Measurements from ENCODE around the gene FLOT2. TPM values are rescaled to one million over a fixed set of nuclear protein-coding genes. Genes with fewer than 3 reads are reported as not detected.

FLOT2 gene
- total and polyA plus RNA-seq, 2 donors (not counting 3 experiments of a cell fraction or from before 2014, with no cell fraction given), result 169 to 180 TPM

DNA sequence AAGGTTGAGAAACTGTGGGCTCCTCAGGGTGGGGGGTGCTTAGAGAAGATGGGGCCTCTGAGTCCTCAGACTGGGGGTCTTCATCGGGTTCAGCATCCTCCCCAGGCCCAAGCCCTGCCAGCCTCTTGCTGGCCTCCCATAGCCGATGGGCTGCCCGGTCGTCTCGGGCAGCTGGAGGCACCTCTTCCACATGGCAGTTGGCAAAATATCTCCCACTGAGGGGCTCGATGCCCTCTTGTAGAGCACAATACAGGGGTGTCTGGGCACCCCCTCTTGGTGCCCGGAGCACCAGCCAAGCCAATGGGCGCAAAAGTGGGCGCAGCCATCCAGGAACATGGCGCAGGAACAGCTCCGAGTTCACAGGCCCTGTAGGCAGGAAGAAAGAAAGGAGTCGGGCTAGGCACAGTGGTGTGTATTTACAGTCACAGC is 1.0 kb upstream of the FLOT2 start:
- no peak overlapping the region for H2AFZ ChIP-seq (ENCODE audit: low read depth, low read length)
- dilution Hi-C loops (cut with MboI; ENCODE audit: extremely low pct_ligation_motif_present, low sequenced_read_pairs) (no loop called here), intact Hi-C loops (cut with micrococcal nuclease) (loop anchor here (5.0 kb wide), 1 partner anchor 49 kb away; no protein-coding TSS in a partner anchor)
- H4K20me1 ChIP-seq (replicated peaks; ENCODE audit: control insufficient read depth, extremely low read depth, insufficient read depth, low read length), result no peaks in the 10 kb centered on the region
- TF ChIP-seq, protein P1, sequence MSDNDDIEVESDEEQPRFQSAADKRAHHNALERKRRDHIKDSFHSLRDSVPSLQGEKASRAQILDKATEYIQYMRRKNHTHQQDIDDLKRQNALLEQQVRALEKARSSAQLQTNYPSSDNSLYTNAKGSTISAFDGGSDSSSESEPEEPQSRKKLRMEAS (IDR thresholded peaks at IDR 0.05; ENCODE audit: insufficient read depth, insufficient read length), result no peak
- TF ChIP-seq, protein P2, sequence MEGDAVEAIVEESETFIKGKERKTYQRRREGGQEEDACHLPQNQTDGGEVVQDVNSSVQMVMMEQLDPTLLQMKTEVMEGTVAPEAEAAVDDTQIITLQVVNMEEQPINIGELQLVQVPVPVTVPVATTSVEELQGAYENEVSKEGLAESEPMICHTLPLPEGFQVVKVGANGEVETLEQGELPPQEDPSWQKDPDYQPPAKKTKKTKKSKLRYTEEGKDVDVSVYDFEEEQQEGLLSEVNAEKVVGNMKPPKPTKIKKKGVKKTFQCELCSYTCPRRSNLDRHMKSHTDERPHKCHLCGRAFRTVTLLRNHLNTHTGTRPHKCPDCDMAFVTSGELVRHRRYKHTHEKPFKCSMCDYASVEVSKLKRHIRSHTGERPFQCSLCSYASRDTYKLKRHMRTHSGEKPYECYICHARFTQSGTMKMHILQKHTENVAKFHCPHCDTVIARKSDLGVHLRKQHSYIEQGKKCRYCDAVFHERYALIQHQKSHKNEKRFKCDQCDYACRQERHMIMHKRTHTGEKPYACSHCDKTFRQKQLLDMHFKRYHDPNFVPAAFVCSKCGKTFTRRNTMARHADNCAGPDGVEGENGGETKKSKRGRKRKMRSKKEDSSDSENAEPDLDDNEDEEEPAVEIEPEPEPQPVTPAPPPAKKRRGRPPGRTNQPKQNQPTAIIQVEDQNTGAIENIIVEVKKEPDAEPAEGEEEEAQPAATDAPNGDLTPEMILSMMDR (IDR thresholded peaks at IDR 0.05; ENCODE audit: extremely low read depth in 1 of 2, insufficient read depth in 1 of 2, low read depth in 1 of 2, low read length in 2 of 2), result no peak
- TF ChIP-seq FOS (IDR thresholded peaks at IDR 0.05; ENCODE audit: borderline replicate concordance, insufficient read depth, low read length) (no peak), POLR2AphosphoS5 (IDR thresholded peaks at IDR 0.05; ENCODE audit: insufficient read depth, low read depth, low read length) (no peak), MYC (IDR thresholded peaks at IDR 0.05; ENCODE audit: low read depth, low read length) (no peak), POLR2A (IDR thresholded peaks at IDR 0.05; ENCODE audit: low read depth, low read length) (no peak), JUN (IDR thresholded peaks at IDR 0.05; ENCODE audit: borderline replicate concordance, insufficient read depth, insufficient read length, low read depth) (no peak)
- DNase-seq (ENCODE audit: low read depth, low spot score) (no peak), FAIRE-seq (no peak)
- CTCF ChIA-PET, result interaction anchor here (1.0 to 5.3 kb wide), 10 partner anchors 15 to 219 kb away, joined by 3 to 46 read pairs (median 4); partner anchors contain the start of gene TLCD1
- H3K36me3 ChIP-seq (ENCODE audit: control insufficient read depth in 2 of 2, extremely low read depth in 1 of 2, insufficient read depth in 2 of 2, low read length in 2 of 2), result no peaks in the 10 kb centered on the region
- no peaks in the 10 kb centered on the region for H3K9me3 ChIP-seq (replicated peaks; ENCODE audit: control insufficient read depth, insufficient read depth, low read length)
- no TSS peak for BruUV-seq (replicated peaks)
- H3K27me3 ChIP-seq (ENCODE audit: control insufficient read depth in 2 of 2, insufficient read depth in 2 of 2, low read length in 2 of 2), result no peaks in the 10 kb centered on the region
- H3K4me1 ChIP-seq (ENCODE audit: control insufficient read depth, extremely low read depth, insufficient read depth, low read length), result peaks cover 33% of the 10 kb centered on the region
- H3K4me3 ChIP-seq (replicated peaks in 1 of 3; ENCODE audit: insufficient read depth in 1 of 3, low read depth in 1 of 3, low read length in 3 of 3), result no peak overlapping the region
- H3K9ac ChIP-seq (replicated peaks; ENCODE audit: extremely low read depth, insufficient read depth, low read length), result no peak overlapping the region
- no peak overlapping the region for H3K4me2 ChIP-seq (ENCODE audit: insufficient read depth, low read length)
- H3K79me2 ChIP-seq (ENCODE audit: control insufficient read depth, insufficient read depth, low read length), result peaks cover 16% of the 10 kb centered on the region
- H3K27ac ChIP-seq (ENCODE audit: insufficient read depth, low read depth, low read length), result no peak overlapping the region
- no peaks in the 10 kb centered on the region for H3K9me1 ChIP-seq (replicated peaks; ENCODE audit: control insufficient read depth, extremely low read depth, insufficient read depth, low read length)
- POLR2A ChIA-PET, result interaction anchor here (0.6 kb wide), 1 partner anchor 121 kb away, joined by 3 read pairs; no protein-coding TSS in a partner anchor

Data from endothelial cell of umbilical vein (primary cell).